GM19372 (cell line): Measurements from ENCODE around the gene DSC3.

Experiments
- ATAC-seq: cut with Tn5 transposase; IDR thresholded peaks from one replicate; pipeline ENCODE4 v1.9.1; 2021; ENCODE audit warnings: mild to moderate bottlenecking, low read depth, moderate library complexity; ENCODE audit not compliant: unreplicated experiment

DSC3 gene

DNA sequence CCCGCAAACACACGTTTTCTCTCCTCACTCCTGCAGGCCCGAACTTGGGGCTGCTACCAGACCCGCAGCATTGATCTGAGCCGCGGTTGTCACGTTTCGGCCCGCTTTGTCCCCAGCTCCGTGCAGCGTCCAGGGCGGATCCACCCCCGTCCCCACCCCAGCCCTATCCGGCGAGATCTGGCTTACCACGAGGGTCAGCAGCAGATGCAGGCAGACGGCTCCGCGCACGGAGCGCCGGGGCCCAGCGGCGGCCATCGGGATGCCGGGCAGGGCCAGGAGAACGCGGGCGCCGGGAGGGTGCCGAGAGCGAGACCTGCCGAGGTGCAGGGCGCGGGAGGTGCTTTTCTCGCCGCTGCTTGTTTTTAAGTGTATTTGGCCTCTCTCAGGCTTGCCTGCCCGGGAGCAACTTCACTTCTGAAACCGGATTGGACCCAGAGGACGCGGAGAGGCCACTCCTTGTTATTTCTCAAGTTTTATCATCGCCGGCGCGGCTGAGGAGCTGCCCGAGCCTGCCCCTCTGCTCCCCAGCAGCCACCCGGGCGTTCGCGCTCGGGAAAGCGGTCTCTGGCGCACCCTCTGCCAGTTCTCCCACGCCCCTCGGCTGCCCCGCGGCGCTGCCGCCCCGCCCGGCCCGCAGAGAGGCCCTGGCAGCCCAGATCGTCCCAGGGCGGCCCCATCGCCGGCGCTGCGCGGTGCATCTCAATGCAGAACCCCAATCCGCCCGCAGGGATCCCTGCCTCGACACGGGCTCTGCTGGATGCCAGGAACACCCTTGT, at the start of gene DSC3:
Gene DSC3, minus strand, starts transcription at position 337 of the 776 bp plus-strand sequence. Its CDS starts 82 bp downstream, at position 255.
- ATAC-seq: no peak

DNA sequence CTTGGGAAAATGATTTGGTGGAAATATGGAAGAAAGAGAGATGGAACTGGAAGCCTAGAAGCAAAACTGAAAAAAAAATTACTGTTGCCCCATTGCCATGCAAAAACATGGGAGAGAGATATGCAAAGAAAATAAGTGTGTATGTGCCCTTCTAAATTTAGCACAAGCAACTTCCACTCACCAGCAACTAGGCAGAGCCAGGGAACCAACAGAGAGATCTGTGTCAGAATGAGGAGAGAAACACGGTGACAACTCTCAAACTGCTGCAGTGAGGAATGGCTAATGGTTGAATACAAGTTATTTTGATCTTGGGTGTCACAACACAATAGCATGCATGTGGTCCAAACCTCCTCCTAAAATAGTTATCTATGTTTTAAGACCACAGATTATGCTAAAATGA, 48.8 kb upstream of the DSC3 start:
- no peak for ATAC-seq

DNA sequence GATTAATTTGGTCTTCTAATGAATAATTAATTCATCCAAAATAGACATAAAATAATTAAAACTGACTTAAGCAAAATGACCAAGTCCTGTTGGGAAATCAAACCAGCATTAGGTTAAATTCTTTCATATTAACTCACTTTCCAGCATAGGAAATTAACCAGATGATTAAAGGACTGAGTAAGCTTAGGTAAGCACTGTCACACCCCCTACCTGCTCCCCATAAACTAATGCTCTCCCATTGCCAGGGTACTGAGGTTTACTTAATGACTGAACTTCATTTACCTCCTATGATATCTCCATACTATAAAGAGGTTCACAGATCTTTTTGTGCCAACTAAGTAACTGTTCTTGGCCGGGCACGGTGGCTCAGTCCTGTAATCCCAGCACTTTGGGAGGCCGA, 46.0 kb upstream of the DSC3 start:
- ATAC-seq: no peak

DNA sequence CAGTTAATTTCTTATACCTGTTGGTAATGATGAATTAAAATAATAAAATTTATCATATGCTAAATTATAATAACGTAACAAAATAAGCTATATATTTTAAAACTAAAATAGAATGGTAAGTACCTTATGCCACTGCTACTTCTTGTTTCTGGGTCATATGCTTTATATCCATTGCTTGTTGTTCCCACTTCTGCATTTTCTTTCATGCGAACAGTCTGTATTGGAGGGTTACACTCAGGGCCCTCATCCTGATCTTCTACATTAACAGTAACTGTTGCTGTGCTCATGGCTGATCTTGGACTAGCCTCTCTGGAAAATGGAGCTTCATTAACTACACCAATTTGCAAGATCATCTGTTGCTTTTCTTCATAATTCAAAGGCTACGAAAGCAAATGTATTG, 37.4 kb upstream of the DSC3 start:
- ATAC-seq: no peak

DNA sequence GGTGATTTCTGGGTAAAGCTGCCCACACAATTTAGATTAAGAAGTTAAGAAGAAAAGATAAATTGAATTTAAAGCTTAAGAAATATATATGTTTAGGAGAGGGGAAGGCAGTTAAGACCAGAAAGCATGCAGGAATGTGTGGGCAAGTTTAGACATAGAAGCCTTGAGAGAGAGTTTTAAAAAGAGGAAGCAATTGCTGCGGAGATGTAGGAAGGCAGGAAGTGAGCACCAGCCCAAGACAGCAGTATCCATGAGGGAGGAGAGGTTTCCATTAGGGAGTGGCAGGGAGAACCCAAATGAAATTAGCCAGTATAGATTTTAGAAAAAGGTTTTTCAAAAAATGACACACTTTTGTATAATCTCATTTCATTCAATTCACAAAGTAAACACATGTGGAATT, 35.3 kb upstream of the DSC3 start:
- no peak for ATAC-seq

DNA sequence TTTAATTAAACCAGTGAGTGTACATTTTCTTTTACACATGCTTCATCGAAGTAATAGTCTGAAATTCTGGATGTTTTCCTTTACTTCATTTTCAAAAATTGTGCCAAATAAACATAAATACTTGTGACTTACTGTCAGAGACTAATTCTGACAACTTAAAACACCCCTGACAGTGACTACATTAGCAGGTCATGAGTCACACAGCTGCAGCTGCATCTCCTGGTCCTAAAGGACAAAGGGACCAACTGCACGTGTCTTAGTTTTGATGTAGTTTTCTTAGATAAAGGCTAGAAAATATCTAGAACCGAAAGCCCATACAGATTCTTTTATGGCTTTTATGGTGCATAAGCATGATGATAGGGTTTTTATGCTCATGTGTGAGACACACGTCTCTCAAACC, 29.6 kb upstream of the DSC3 start:
- ATAC-seq: no peak

DNA sequence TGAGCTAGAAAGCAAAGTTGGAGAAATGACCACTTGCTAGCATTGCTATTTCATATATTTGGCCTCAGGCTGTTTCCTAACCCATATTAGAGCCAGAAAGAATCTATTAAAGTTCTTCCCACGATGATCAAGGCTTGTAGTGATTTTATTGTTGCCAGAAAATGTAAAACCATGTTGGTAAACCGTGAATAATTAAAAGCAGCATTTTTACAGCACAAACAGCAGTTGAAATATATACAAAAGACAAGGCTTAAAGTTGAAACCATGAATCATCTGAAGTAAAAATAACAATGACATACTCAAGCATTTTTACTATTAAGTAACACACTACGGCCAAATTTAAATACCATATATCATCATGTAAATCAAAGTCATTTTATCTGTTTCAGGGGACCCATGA, 27.7 kb upstream of the DSC3 start:
- ATAC-seq: no peak

DNA sequence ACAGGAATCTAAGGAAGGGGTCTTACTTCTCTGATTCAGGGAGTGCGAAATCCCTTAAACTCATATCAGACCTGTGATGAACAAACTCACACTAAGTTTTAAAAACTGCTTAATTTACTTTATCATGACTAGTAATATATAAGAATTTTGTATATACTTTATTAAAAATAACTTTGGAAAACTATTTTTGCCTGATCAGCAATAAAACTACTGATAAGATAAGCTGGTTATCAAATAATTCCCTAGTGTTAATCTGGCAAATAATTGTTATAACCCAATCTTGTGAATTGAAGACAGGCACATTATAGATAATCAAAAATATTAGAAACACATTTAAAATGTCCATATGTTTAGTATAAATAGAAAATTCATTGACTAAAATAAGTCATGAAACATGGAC, 23.7 kb upstream of the DSC3 start:
- no peak for ATAC-seq

DNA sequence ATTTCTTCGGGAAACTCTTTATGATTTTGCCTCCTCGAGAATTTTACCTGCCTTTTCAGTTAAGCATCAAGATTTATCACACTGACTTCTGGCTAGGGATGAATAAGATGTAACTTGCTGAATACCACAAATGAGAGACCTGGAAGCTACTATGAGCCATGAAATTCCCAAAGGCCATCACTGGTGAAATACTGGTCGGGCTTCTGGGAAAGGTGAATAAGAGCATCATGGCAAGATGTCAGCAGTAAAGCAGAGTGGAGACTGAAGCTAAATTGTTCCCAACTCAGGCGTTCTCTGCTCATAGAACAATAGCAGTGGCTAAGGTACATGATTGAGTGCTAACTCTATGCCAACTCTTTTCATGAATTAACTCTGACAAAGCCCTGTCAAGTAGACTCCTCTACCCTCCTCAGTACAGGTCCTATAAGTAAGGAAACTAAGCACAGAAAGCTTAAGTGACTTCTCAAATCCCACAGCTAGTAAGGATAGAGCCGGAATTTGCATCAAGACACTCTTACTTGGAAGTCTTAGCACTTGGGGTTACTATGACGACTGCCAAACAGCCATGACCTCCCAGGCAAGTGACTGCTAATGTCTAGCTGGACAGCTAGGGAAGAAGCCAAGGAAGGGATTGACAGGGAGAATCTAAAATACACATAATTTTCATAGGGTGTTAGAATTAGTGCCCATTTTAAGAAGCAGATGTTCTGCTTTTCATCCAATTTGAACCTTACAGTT, 22.7 kb upstream of the DSC3 start:
- no peak for ATAC-seq

DNA sequence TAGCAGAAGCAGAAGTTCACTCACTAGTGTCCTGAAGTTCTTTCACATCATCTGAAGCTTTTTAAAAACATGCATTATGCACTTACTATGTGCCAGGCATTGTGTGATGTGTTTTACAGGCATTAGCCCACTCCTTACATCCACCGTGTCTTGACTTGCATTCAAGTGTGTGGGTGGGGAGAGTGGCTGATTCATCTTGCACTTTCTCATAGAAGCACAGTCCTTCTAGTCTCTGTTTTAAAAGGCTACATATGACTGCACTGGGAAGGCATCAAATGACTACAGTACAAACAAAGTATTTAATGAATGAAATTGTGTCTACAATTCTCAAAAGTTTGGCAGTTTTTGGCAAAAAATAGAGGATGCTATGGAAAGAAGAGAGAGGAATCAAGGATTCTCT, 21.6 kb upstream of the DSC3 start:
- ATAC-seq: peak; percentile 72

DNA sequence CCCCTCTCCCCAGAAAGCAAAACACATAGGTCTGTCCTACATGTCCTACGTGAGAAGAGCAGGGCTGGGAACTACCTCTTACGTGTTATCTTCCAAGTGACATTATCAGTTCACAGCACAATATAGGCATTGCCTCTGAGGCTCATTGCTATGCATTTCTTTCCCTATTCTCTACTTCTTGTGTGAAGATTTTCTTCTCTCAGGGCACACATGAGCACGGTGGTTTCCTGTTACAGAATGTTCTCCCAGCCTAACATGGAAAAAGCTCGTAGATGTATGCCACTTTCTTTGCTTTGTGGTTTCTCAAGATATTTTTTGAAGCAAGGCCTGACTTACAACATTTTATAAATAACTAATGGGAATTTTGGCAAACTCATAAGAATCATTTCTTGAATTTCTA, 19.4 kb upstream of the DSC3 start:
- no peak for ATAC-seq

DNA sequence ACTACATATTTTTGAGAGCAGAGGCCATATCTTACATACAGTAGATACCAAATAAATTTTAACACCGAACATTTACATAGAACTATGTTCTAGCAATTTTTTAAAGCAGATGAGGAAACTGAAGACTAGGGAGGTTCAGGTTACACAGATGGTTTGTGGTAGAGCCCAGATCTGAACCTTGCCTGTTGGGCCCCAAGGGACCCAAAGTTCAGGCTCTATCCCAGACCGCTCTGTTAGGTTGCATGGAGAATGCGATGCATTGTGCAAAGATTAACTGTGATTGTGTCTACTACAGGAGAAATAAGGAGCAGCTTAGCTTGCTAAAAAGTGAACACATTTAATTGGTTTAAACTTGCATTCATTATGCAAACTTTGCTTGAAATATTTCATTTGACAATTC, 16.4 kb upstream of the DSC3 start:
- no peak for ATAC-seq

DNA sequence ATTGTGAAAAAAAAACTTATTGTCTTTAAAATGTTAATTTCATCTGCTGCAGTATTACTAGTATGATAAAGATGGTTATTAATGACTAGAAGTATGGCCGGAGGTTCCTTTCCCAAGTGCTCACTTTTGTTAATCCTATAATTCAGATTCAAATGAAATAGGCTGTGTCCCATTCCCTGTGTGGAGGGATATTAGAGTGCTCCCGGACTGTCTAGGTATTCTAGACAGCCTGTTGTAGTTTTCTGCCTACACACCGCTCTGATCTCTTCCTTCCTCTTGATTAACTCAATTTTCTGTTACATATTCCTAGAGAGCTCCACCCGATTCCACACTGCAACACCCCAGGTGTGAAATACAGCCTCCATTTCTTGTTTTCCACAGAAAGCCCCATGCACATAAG, 15.4 kb upstream of the DSC3 start:
- ATAC-seq: no peak

DNA sequence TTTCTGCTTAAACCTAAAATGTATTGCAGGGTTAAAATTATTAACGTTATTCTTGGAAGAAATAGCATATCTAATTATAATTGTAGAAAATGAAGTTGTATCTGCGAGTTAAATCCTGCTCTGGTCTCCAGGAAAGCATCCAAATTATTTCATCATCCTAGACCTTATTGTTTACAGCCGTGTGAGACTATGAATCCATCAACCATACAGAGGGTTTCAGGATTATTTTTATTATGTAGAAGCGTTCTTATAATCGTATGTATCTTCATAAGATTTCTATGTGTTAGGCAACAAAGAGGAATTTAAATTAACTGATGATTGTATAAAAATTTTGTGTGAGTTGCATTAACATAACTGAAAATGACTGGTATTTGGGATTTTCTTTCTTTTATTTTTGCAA, 14.5 kb upstream of the DSC3 start:
- ATAC-seq: no peak

DNA sequence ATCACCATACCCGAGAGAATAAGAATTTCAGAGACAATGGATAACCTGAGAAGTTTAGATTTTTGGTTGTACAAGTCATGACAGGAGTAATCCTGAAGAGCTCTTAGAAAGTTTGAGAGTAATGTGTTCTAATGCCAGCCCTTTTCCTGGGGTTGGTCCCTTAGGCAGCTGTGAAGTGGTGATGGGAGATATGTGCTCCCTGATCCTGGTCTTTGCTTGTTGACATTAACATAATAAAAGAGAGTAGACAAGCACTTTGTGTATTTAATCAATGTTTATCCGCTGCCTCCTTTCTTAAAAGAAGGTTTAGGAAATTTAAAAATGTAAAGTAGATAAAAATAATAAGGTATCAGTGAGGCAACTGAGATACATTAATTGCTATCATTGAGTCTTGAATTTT, 13.8 kb upstream of the DSC3 start:
- ATAC-seq: no peak

DNA sequence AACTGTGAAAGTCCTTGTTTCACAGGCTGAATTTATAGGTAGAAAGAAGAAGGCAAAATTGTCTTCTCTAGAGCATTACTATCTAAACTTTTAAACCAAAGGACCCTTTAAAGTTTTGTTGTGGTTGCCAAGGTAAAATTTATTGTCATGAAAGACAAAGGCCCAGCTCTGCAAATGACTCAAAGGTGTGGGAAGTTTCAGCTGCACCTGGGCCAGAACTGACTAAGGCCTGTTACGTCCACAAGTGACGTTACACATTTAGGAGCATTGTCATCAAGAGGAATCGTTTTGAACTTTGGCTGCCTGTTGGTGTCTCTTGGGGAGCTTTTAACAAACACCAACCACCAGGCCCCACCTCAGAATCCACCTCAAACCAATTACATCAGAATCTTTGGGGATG, 8.1 kb upstream of the DSC3 start:
- no peak for ATAC-seq

DNA sequence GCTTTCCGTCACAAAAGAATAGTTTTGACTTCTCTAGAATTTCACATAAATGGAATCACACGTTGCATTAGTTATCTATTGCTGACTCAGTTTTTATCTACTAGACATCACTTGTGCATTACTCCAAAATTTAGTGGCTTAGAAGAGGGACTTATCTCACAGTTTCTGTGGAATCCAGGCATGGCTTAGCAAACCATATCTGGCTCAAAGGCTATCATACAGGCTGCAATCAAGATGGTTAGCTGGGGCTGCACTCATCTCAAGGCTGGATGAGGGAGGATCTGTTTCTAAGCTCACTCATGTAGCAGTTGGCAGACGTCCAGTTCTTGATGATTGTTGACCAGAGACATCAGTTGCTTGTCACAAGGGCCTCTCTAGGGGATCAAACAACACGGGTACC, 6.6 kb upstream of the DSC3 start:
- no peak for ATAC-seq

DNA sequence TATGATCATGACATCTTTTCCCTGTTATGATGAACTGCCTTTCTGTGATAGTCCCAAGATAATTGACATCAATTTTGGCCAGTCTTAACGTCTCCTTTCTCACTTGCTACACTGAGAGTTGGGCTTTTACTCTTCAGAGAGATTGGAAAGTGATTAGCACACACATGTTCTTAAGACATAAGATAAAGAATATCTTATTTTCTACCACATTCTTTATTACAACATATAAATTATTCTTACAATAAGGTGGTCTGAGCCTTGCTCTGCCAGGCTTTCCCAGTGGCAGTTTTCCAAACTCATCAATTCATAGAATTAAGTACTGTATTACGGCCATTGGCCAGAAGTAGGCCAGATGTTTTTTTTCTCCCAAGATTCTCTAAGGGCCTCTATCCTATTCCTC, 5.7 kb upstream of the DSC3 start:
- ATAC-seq: no peak

DNA sequence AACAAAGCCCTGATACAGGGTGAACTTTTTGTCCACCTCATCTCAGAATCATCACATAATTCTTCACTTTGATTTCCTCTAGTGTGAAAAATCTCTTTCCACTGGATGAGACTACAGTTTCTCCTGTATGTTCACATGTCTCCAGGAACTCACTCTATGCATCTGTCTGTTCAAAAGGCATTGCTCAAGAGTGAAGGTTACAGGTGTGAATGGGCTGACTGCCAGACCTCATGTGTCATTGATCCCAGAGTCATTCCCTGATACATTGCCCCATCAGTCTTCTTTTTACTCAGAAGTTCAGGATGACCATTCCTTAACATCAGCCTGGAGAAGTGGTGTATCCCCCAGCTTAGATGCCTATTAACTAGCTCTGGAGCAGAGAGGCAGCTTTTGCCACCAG, 4.4 kb upstream of the DSC3 start:
- ATAC-seq: no peak

DNA sequence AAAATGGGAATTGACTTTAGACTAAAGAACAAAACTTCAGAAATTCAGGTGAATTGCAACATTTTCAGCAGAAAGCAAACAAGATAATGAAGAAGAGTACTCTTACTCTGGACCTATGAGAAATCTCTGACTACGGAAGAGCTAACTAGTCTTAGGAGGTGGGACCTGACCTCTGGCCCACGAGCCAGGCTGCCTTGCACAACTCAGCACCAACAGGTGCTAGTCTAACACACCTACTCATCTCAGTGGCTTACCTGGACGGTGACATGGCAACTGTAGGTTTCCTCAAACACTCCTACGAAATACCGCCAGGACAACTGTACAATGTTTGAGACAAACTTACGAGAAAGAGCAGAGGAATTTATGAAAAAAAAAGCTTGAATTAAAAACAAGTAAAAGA, 3.1 kb upstream of the DSC3 start:
- ATAC-seq: no peak

DNA sequence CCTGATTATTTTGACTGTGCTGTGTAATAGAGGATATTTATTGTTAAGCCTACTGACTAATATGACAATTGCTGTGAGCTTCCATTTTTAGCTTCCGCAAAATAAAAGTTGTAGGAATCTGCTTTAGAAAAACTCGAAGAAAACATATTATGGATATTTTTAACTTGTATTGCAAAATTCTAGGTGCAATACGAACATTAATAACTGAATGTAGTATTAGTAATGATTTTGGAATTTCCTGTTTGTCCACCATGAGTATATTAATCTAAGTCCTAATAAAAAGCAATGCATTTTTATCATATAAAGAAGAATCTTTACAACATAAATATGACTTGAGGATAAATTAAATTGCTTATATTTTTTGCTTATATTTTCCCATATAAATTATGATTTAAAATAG, 2.4 kb upstream of the DSC3 start:
- ATAC-seq: no peak

DNA sequence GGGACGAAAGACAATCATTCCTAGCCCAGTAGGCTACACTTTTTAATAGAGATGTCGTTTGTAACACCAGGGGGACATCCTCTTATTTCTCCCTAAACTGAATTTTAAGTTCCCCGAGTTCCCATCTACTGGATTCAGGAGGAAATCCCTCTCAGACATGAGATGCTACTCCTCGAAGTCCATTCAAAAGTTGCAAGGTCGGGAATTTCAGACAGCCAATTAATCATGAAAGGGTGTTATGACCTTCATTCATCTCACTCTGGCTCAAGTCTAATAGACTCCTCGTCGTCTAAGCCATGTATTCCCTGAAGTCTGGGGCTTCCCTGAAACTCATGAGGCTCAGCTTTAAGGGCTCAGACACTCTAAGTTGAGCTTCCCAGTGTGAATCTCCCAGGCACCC, 1.2 kb upstream of the DSC3 start:
- no peak for ATAC-seq
